Skeletal muscle tissue (tissue), 4 donors: ENCODE data around the gene GORASP2. TPM values are rescaled to one million over a fixed set of nuclear protein-coding genes. Genes with fewer than 3 reads are reported as not detected.
"Not testable (repeated sequence)": the region's sequence is repeated elsewhere in the genome, so short reads cannot be mapped to it uniquely, and the experiment has no call there.

ENCODE experiments used
- H3K27ac ChIP-seq: one replicate; pipeline ENCODE4 v1.7.0; 2013; ENCODE audit warnings: mild to moderate bottlenecking, low read depth, low read length, inconsistent platforms
- H3K27me3 ChIP-seq, 3 donors: one replicate each; pipeline ENCODE4 v1.7.0; 2013; ENCODE audit warnings: low read length in 3 of 3; ENCODE audit not compliant: control insufficient read depth in 3 of 3, insufficient read depth in 3 of 3
- H3K36me3 ChIP-seq, 3 donors: one replicate each; pipeline ENCODE4 v1.7.0; 2013; ENCODE audit warnings: low read length in 3 of 3; ENCODE audit not compliant: control insufficient read depth in 3 of 3, insufficient read depth in 3 of 3
- H3K4me1 ChIP-seq, 3 donors: one replicate each; pipeline ENCODE4 v1.7.0; 2013; ENCODE audit warnings: low read length in 3 of 3, mild to moderate bottlenecking in 3 of 3; ENCODE audit not compliant: control insufficient read depth in 3 of 3, insufficient read depth in 3 of 3
- H3K4me3 ChIP-seq, 3 donors: one replicate each; pipeline ENCODE4 v1.7.0; 2013; ENCODE audit warnings: low read length in 3 of 3
- H3K9ac ChIP-seq, 3 donors: one replicate each; pipeline ENCODE4 v1.7.0; 2013; ENCODE audit warnings: low read length in 3 of 3, mild to moderate bottlenecking in 3 of 3, moderate library complexity in 2 of 3, low read depth in 1 of 3
- H3K9me3 ChIP-seq, 3 donors: one replicate each; pipeline ENCODE4 v1.7.0; 2013; ENCODE audit warnings: low read length in 3 of 3; ENCODE audit not compliant: control insufficient read depth in 3 of 3
- total RNA-seq: library from RNA; depleted of rRNA; stranded (reverse); fragments of >200 nt; gene quantifications from one replicate; pipeline ENCODE4 v1.2.3, GENCODE V29; 2014
- donor health status: Osteomylitis.

The GORASP2 gene
- total RNA-seq, 1 donor from 2014 or later: 22.4 TPM

DNA sequence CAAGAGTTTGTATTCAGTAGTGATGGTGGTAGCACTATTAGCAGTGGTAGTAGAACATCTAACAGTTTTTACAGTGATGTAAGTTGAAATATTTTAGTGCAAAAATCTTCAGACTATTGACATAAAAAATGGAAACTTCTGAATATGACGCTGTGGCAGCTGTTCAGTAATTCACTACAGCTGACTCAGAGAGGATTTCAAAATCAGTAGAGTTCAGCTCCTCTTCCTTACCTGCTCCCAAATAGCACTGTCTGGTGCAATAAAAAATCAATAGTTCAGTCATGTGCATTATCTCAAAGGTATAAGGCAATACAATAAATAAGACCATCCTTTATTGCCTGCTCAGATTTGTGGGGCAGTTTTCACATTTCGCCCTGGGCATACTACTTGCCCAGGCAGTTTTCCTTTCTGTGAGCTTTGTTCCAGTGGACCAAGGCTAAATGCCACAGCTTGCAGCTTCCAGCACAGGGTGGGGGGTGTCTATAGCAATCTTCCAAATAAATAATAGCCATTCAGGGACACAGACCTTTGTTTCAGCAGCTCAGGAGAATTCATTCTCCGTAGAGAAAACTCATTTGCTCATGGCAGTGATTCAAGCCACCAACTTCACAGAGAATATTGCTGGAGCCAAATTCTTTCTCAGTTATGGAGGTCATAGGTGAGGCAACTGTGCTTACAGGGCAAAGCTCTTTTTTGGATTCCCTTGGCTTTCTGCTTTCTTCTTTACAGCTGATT lies 33.9 kb upstream of the GORASP2 start:
- Histone ChIP-seq H3K9ac (no peak overlapping the region), H3K27ac (no peak overlapping the region), H3K27me3 (no peaks in the 10 kb centered on the region), H3K4me3 (no peak overlapping the region), H3K9me3 (no peaks in the 10 kb centered on the region), H3K36me3 (no peaks in the 10 kb centered on the region), H3K4me1 (no peaks in the 10 kb centered on the region)

DNA sequence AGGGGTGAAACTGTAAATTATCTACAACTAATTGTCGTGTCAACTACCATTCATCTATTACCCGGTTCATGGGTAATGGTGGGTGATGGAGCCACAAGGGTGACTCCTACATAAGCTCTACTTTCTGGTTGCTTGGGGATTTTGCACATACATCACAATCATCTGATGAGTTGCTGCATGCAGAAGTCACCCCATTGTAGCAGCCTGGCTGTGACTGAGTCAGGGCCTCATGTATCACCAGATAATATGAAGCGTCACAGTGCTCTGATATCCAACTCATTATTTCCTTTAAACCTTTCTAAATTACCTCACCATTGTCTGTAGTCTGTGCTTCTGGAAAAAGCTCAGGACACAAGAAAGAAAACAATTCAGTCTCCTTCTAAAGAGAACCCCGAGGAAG lies 32.4 kb upstream of the GORASP2 start:
- H3K36me3 ChIP-seq: no peaks in the 10 kb centered on the region
- no peaks in the 10 kb centered on the region for H3K4me1 ChIP-seq
- H3K27ac ChIP-seq: no peak overlapping the region
- no peaks in the 10 kb centered on the region for H3K27me3 ChIP-seq
- no peak overlapping the region for H3K4me3 ChIP-seq
- H3K9me3 ChIP-seq: no peaks in the 10 kb centered on the region
- H3K9ac ChIP-seq: no peak overlapping the region

DNA sequence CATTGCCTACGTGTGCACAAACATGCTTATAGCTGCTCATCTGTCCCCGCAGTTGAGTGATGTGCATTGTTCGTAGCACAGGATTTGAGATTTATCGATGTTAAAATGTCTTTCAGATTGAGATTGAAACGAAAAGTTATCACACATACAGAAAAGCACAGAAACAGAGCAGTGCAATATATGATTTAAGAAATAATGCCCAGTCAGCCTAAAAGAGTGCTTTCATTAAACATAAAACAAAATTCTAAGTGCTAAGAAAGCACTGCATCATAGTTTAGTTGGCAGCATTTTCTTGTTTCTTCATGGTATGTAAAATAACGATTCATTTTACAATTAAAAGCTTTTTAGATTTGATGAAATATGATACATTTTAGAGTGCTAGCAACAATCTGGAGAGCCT lies 31.9 kb upstream of the GORASP2 start:
- Histone ChIP-seq H3K4me3 (no peak overlapping the region), H3K36me3 (no peaks in the 10 kb centered on the region), H3K27me3 (no peaks in the 10 kb centered on the region), H3K27ac (no peak overlapping the region), H3K9me3 (no peaks in the 10 kb centered on the region), H3K4me1 (no peaks in the 10 kb centered on the region), H3K9ac (no peak overlapping the region)

DNA sequence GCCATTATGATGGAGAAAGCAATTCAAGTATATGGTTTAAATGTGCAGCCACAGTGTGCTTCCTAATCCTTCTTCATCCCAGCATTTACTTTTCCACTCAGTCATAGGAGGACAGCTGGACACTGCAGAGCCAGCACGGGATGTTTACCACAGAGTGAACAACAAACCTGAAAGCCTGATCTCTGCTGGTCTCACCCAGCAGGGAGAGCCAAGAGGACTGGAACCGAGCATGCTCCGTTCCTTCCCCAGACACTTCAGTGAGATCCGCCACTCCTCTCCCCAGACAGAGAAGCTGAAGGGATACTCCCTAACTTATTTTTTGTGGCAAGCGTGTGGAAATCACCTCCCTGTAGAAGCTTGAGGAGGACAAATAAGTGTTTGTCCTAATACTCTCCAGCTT lies 23.2 kb upstream of the GORASP2 start:
- Histone ChIP-seq H3K36me3 (no peaks in the 10 kb centered on the region), H3K4me3 (no peak overlapping the region), H3K9ac (no peak overlapping the region)

GRCh38 chr2:170911314-170911889 lies 17.7 kb upstream of the GORASP2 start:
- Histone ChIP-seq H3K27me3 (no peaks in the 10 kb centered on the region), H3K9ac (no peak overlapping the region), H3K9me3 (peaks cover 0 to 10% (median 6%) of the 10 kb centered on the region in 3 donors), H3K4me3 (no peak overlapping the region), H3K27ac (no peak overlapping the region), H3K4me1 (no peaks in the 10 kb centered on the region), H3K36me3 (no peaks in the 10 kb centered on the region)

More for the DNA sequence above, 23.2 kb upstream of the GORASP2 start:
- no peak overlapping the region for H3K27ac ChIP-seq
- peaks cover 0 to 5% (median 0%) of the 10 kb centered on the region in 3 donors for H3K9me3 ChIP-seq
- no peaks in the 10 kb centered on the region for H3K27me3 ChIP-seq
- H3K4me1 ChIP-seq: no peaks in the 10 kb centered on the region

DNA sequence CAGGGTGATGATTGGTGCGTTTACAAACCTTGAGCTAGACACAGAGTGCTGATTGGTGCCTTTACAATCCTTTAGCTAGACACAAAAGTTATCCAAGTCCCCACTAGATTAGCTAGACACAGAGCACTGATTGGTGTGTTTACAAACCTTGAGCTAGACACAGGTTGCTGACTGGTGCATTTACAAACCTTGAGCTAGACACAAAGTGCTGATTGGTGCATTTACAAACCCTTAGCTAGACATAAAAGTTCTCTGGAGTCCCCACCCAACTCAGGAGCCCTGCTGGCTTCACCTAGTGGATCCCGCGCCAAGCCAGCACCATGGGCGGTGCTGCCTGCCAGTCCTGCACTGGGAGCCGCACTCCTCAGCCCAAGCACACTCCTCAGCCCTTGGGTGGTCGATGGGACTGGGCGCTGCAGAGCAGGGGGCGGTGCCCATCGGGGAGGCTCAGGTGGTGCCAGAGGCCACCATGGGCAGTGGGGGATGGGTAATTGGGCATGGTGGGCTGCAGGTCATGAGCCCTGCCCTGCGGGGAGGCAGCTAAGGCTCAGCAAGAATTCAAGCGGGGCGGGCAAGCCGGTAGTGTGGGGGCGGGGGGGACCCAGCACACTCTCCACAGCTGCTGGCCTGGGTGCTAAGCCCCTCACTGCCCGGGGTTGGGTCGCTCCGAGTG lies 13.9 kb upstream of the GORASP2 start:
- not testable (repeated sequence) for H3K4me1 ChIP-seq, H3K27me3 ChIP-seq, H3K27ac ChIP-seq, H3K36me3 ChIP-seq, H3K4me3 ChIP-seq, H3K9ac ChIP-seq
- H3K9me3 ChIP-seq: peaks cover 8 to 16% (median 12%) of the 10 kb centered on the region in 3 donors

DNA sequence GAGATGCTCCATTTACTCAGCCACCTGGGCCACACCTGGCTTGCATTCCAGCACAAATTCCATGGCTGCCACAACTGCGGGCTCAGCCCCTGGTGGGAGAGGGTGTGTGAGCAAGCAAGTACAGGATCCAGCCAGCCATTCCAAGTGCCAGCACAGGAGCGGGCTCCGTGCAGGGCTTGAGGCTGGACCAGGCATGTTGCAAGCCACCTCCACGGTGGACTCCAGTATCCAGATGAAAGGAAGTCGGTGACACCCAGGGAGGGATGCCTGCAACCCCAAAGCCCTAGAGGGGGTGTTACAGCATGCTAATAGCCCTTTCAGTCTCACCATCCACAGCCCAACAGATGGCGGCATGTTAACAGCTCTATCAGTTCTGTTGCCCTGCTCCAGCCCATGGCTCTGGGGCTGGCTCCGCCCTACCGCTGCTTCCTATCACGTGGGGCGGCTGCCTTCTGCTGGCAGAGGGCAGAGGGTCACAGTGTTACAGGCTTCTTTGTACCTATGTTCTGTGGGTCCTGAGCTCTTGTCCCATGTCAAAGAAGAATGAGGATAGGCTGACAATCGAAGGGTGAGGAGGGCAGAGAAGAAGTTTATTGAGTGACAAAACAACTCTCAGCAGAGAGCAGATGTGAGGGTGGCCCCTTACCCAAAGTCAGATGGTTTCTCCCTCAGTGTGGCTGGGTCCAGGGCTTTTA lies 11.7 kb upstream of the GORASP2 start:
- peaks cover 8 to 12% (median 12%) of the 10 kb centered on the region in 3 donors for H3K9me3 ChIP-seq
- H3K27ac ChIP-seq: no peak overlapping the region
- no peaks in the 10 kb centered on the region for H3K27me3 ChIP-seq
- H3K9ac ChIP-seq: no peak overlapping the region
- H3K4me1 ChIP-seq: no peaks in the 10 kb centered on the region
- no peaks in the 10 kb centered on the region for H3K36me3 ChIP-seq
- no peak overlapping the region for H3K4me3 ChIP-seq

DNA sequence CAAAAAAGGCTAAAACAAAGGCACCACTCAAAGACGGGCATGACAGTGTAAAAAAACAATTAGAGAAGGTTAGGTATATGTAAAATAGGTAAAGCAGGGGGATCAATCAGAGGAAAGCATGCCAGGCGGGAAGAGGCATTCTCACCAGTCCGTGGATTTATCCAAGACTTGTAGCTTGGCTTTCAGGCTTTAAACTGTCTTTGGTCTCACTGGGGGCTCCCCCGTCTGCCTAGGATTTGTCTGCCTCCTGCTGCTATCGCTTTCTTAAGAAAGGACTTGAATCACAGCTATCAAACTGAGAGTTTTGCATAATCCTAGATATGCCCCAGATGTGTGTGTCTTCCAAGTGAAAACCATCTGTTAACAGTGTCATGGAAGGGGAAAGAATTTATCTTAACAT lies 11.1 kb upstream of the GORASP2 start:
- peaks cover 8 to 9% (median 8%) of the 10 kb centered on the region in 3 donors for H3K9me3 ChIP-seq

DNA sequence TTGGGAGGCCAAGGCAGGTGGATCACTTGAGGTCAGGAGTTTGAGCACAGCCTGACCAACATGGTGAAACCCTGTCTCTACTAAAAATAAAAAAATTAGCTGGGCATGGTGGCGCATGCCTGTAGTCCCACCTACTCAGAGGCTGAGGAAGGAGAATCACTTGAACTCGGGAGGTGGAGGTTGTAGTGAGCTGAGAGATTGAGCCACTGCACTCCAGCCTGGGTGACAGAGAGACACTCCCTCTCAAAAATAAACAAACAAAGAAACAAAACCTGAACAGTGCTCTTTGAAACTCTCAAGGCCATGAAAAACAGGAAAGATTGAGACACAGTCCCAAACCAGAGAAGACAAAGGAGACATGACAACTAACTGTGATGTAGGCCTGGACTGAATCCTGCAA lies 7.2 kb upstream of the GORASP2 start:
- H3K27ac ChIP-seq, H3K9ac ChIP-seq, H3K4me3 ChIP-seq, H3K4me1 ChIP-seq, H3K36me3 ChIP-seq, H3K27me3 ChIP-seq: not testable (repeated sequence)
- peaks cover 7 to 12% (median 8%) of the 10 kb centered on the region in 3 donors for H3K9me3 ChIP-seq

More for the DNA sequence above, 11.1 kb upstream of the GORASP2 start:
- Histone ChIP-seq H3K27ac (no peak overlapping the region), H3K27me3 (no peaks in the 10 kb centered on the region), H3K9ac (no peak overlapping the region), H3K4me3 (no peak overlapping the region), H3K4me1 (no peaks in the 10 kb centered on the region), H3K36me3 (no peaks in the 10 kb centered on the region)
